Kidney (tissue), 14 donors: ENCODE data around the gene ARHGEF7. TPM values are rescaled to one million over a fixed set of nuclear protein-coding genes. Genes with fewer than 3 reads are reported as not detected.

ENCODE experiments used
- DNase-seq, 5 donors: peaks; one replicate each; pipeline ENCODE4 v3.0.0-alpha.2; 2013 to 2020
- FAIRE-seq: peaks from 2 replicates; lab custom pipeline; 2012; peaks lifted over from hg19 to GRCh38; lab: Jason Lieb, UNC
- H3K27ac ChIP-seq, 2 donors: one replicate each; pipeline ENCODE4 v1.7.0; 2013; ENCODE audit warnings: low read depth in 2 of 2, low read length in 2 of 2, inconsistent platforms in 1 of 2
- H3K27me3 ChIP-seq: one replicate; pipeline ENCODE4 v1.7.1; 2013; ENCODE audit warnings: low read length, inconsistent platforms; ENCODE audit not compliant: control insufficient read depth, insufficient read depth
- H3K36me3 ChIP-seq, 3 donors: one replicate each; pipeline versions ENCODE4 v1.7.0 to v1.7.1; 2013; ENCODE audit warnings: low read length in 3 of 3, control low read depth in 1 of 3, inconsistent platforms in 1 of 3; ENCODE audit not compliant: insufficient read depth in 3 of 3, control insufficient read depth in 2 of 3
- H3K4me1 ChIP-seq, 3 donors: one replicate each; pipeline versions ENCODE4 v1.7.0 to v1.7.1; 2013; ENCODE audit warnings: low read length in 3 of 3, inconsistent platforms in 1 of 3, low read depth in 1 of 3; ENCODE audit not compliant: control insufficient read depth in 2 of 3, insufficient read depth in 2 of 3
- H3K4me3 ChIP-seq, 3 donors: one replicate each; pipeline versions ENCODE4 v1.7.0 to v1.8.1; 2013; ENCODE audit warnings: low read length in 3 of 3, control low read depth in 1 of 3, inconsistent platforms in 1 of 3
- H3K9ac ChIP-seq, 3 donors: one replicate each; pipeline versions ENCODE4 v1.7.0 to v1.7.1; 2013; ENCODE audit warnings: low read length in 3 of 3, control low read depth in 1 of 3, inconsistent platforms in 1 of 3
- H3K9me3 ChIP-seq, 3 donors: one replicate each; pipeline versions ENCODE4 v1.7.0 to v1.7.1; 2013; ENCODE audit warnings: low read length in 3 of 3, control low read depth in 1 of 3, inconsistent platforms in 1 of 3; ENCODE audit not compliant: control insufficient read depth in 2 of 3, insufficient read depth in 1 of 3
- CTCF ChIP-seq: IDR thresholded peaks from 3 replicates; pipeline ENCODE4 v1.5.1; 2012; ENCODE audit warnings: mild to moderate bottlenecking, moderate library complexity, borderline replicate concordance; ENCODE audit not compliant: insufficient read depth; ENCODE audit errors: extremely low read depth
- intact Hi-C: fragments of 100-400 bp; cut with DNase I; formaldehyde crosslinking; loops from one replicate; pipeline ENCODE4 v1.11.1; 2022
- polyA plus RNA-seq: library from polyadenylated mRNA; stranded (reverse); fragments of 350-450 nt; fragmentation: Illumina TruSeq; extraction: RNeasy Lipid Tissue Mini Kit (QIAGEN cat#74804); gene quantifications from one replicate; pipeline ENCODE4 v1.2.3, GENCODE V29; 2014; ENCODE audit warnings: low read depth, low replicate concordance; ENCODE audit not compliant: insufficient read depth
- total RNA-seq: library from RNA; stranded (reverse); fragmentation: NEBNext Ultra II Directional; extraction: Animal tissue kit (Norgen Biotek cat#: 25700); gene quantifications from one replicate; pipeline ENCODE4 v1.2.1, GENCODE V29; 2021
- donor health status: control.
- donor health status: control.
- donor health status: control.
- donor health status: control.
- donor health status: control.
- donor health status: DM: yes; HTN: yes; CAD: no.
- donor health status: Normal renal cell carcinoma (clear cell type).

ARHGEF7 gene
- total and polyA plus RNA-seq, 2 donors from 2014 or later, result 17.9 to 56.4 TPM

GRCh38 chr13:111212517-111212873 is 97.4 kb downstream of the ARHGEF7 start:
- Histone ChIP-seq H3K36me3 (peaks cover 0 to 2% (median 0%) of the 10 kb centered on the region in 3 donors), H3K27me3 (no peaks in the 10 kb centered on the region), H3K9me3 (no peaks in the 10 kb centered on the region), H3K4me3 (no peak overlapping the region), H3K4me1 (peaks cover 2 to 42% (median 27%) of the 10 kb centered on the region in 3 donors), H3K27ac (no peak overlapping the region), H3K9ac (no peak overlapping the region)
- TF ChIP-seq CTCF, result no peak
- intact Hi-C loops, result no loop called here
- FAIRE-seq (no peak), DNase-seq (no peak)

GRCh38 chr13:111213964-111214726 is 99.0 kb downstream of the ARHGEF7 start:
- FAIRE-seq (no peak), DNase-seq (peak in 4 of 5 donors; percentile 37 to 68 (median 62))
- peaks cover 0 to 2% (median 0%) of the 10 kb centered on the region in 3 donors for H3K36me3 ChIP-seq
- TF ChIP-seq CTCF, result no peak
- no peak overlapping the region for H3K4me3 ChIP-seq
- no peaks in the 10 kb centered on the region for H3K27me3 ChIP-seq
- no peak overlapping the region for H3K27ac ChIP-seq
- H3K4me1 ChIP-seq, result peaks cover 2 to 52% (median 36%) of the 10 kb centered on the region in 3 donors
- no peak overlapping the region for H3K9ac ChIP-seq
- intact Hi-C loops, result no loop called here
- no peaks in the 10 kb centered on the region for H3K9me3 ChIP-seq

- H3K4me3 ChIP-seq, result no peak overlapping the region
- H3K9me3 ChIP-seq, result no peaks in the 10 kb centered on the region
- TF ChIP-seq CTCF, result no peak
- intact Hi-C loops, result no loop called here
- no peak for DNase-seq
- no peak for FAIRE-seq
- H3K27ac ChIP-seq, result no peak overlapping the region
- peaks cover 0 to 51% (median 35%) of the 10 kb centered on the region in 3 donors for H3K4me1 ChIP-seq
- H3K27me3 ChIP-seq, result no peaks in the 10 kb centered on the region
- H3K9ac ChIP-seq, result peak overlapping the region in 1 of 3 donors; percentile 1
- peaks cover 0 to 2% (median 0%) of the 10 kb centered on the region in 3 donors for H3K36me3 ChIP-seq
Observed at GRCh38 chr13:111215081-111216047, 100.3 kb downstream of the ARHGEF7 start.
